K562 (cell line): ENCODE data around the gene SPATS2L. TPM values are rescaled to one million over a fixed set of nuclear protein-coding genes. Genes with fewer than 3 reads are reported as not detected.

Experiments used
- ATAC-seq: fragments of 200-7000 bp; cut with Tn5 transposase; 3 replicates; pipeline ENCODE4 v1.9.1; 2020; ENCODE audit warnings: moderate library complexity
- BruUV-seq: library from RNA; stranded (reverse); fragments of 400-500 nt; replicated peaks from 2 replicates; lab custom pipeline; 2021; lab: Mats Ljungman, UMichigan
- CTCF ChIA-PET: fragments of 300-600 bp; formaldehyde crosslinking; extraction: SDS; loops from one replicate; lab custom pipeline; 2021; ENCODE audit warnings: low intra/inter-chr PET ratio; lab: Yijun Ruan, JAX
- POLR2A ChIA-PET: fragments of 300-600, 350-650 bp; sonication (Branson Sonifier 250); formaldehyde crosslinking; extraction: SDS; loops from one replicate; lab custom pipeline; 2021; ENCODE audit warnings: antibody characterized with exemption, inconsistent platforms; lab: Yijun Ruan, JAX
- DNase-seq, 4 experiments: peaks; one replicate each; pipeline versions ENCODE4 v3.0.0 to v3.0.0-alpha.2; 2011 to 2018; ENCODE audit warnings: low spot score in 3 of 4, mixed read lengths in 3 of 4; ENCODE audit errors: extremely low read depth in 1 of 4
- FAIRE-seq: peaks from 2 replicates; lab custom pipeline; 2011; peaks lifted over from hg19 to GRCh38; lab: Jason Lieb, UNC
- H2AFZ ChIP-seq: 2 replicates; pipeline ENCODE4 v1.6.0; 2011; ENCODE audit warnings: low read depth, low read length, control low read depth, inconsistent platforms
- H3K27ac ChIP-seq: fragments of 200-600 bp; 3 replicates; pipeline ENCODE4 v1.8.0; 2011; ENCODE audit warnings: low read depth, mild to moderate bottlenecking, control low read depth, inconsistent platforms, low read length, moderate library complexity, mixed read lengths; ENCODE audit errors: extremely low read depth
- H3K27me3 ChIP-seq, 2 experiments: fragments of 300-600 bp in 1 of 2; 2 replicates in 1 of 2; 3 replicates in 1 of 2; pipeline versions ENCODE4 v1.6.0 to v1.8.0; 2011; ENCODE audit warnings: inconsistent platforms in 2 of 2, low read length in 2 of 2, mild to moderate bottlenecking in 1 of 2, mixed read lengths in 1 of 2, moderate library complexity in 1 of 2; ENCODE audit not compliant: control insufficient read depth in 2 of 2, insufficient read depth in 2 of 2
- H3K36me3 ChIP-seq: fragments of 300-600 bp; 3 replicates; pipeline ENCODE4 v1.8.0; 2011; ENCODE audit warnings: mild to moderate bottlenecking, low read length, inconsistent platforms; ENCODE audit not compliant: control insufficient read depth, insufficient read depth
- H3K4me1 ChIP-seq, 2 experiments: fragments of 200-600 bp in 1 of 2; replicated peaks in 1 of 2; 2 replicates in 1 of 2; 3 replicates in 1 of 2; pipeline versions ENCODE4 v1.5.1 to v1.8.0; 2011; ENCODE audit warnings: inconsistent platforms in 2 of 2, low read length in 2 of 2, mild to moderate bottlenecking in 1 of 2, mixed read lengths in 1 of 2, moderate library complexity in 1 of 2; ENCODE audit not compliant: control insufficient read depth in 2 of 2, insufficient read depth in 2 of 2
- H3K4me2 ChIP-seq: 2 replicates; pipeline ENCODE4 v1.6.1; 2011; ENCODE audit warnings: low read length, control low read depth, inconsistent platforms, mixed read lengths; ENCODE audit not compliant: insufficient read depth
- H3K4me3 ChIP-seq: fragments of 200-600 bp; sonication (generic), shearing (Covaris generic); 2 replicates; pipeline ENCODE4 v1.5.1; 2016; ENCODE audit warnings: control low read depth, inconsistent platforms
- H3K79me2 ChIP-seq: fragments of 200-600 bp; 3 replicates; pipeline ENCODE4 v1.8.0; 2011; ENCODE audit warnings: low read length, inconsistent platforms; ENCODE audit not compliant: control insufficient read depth, insufficient read depth
- H3K9ac ChIP-seq, 2 experiments: 2 replicates each; pipeline versions ENCODE4 v1.6.0 to v1.6.1; 2011; ENCODE audit warnings: low read depth in 2 of 2, low read length in 2 of 2, control low read depth in 1 of 2, inconsistent platforms in 1 of 2, mild to moderate bottlenecking in 1 of 2, mixed read lengths in 1 of 2; ENCODE audit not compliant: insufficient read depth in 1 of 2
- H3K9me1 ChIP-seq: one replicate; pipeline ENCODE4 v1.6.0; 2011; ENCODE audit warnings: inconsistent platforms, mild to moderate bottlenecking, low read length, moderate library complexity; ENCODE audit not compliant: control insufficient read depth, insufficient read depth
- H3K9me3 ChIP-seq: replicated peaks from 2 replicates; pipeline ENCODE4 v1.5.1; 2011; ENCODE audit warnings: low read depth, low read length, inconsistent platforms; ENCODE audit not compliant: control insufficient read depth, insufficient read depth
- H4K20me1 ChIP-seq: replicated peaks from 2 replicates; pipeline ENCODE4 v1.6.1; 2011; ENCODE audit warnings: low read length, inconsistent platforms, mixed read lengths; ENCODE audit not compliant: control insufficient read depth, insufficient read depth
- ATF7 ChIP-seq: fragments of 450-650 bp; IDR thresholded peaks from 2 replicates; pipeline ENCODE4 v1.7.1; 2014; ENCODE audit warnings: mild to moderate bottlenecking, moderate library complexity
- EGR1 ChIP-seq: fragments of 450-650 bp; conservative IDR thresholded peaks from 2 replicates; pipeline ENCODE4 v1.6.1; 2017; ENCODE audit warnings: mild to moderate bottlenecking
- NR4A1 ChIP-seq, 2 experiments: fragments of 250-450 bp in 1 of 2; fragments of 450-650 bp in 1 of 2; sonication (Bioruptor Pico) in 1 of 2; IDR thresholded peaks; 2 replicates each; pipeline versions ENCODE4 v1.4.0 to v1.6.1; 2016 to 2020; ENCODE audit warnings: mild to moderate bottlenecking in 2 of 2, missing compliant biosample characterization in 1 of 2, missing genetic modification characterization in 1 of 2, moderate library complexity in 1 of 2
- WGBS: fragments of 100-300 bp; shearing (Covaris generic); methylation state at CpG from one replicate; pipeline ENCODE4 v1.1.6; 2016; ENCODE audit warnings: low coverage, mixed read lengths; ENCODE audit not compliant: insufficient coverage; ENCODE audit errors: missing lambda C conversion rate; 5-methylcytosine and 5-hydroxymethylcytosine counted together
- in situ Hi-C: fragments of 300-500 bp; cut with MboI; formaldehyde crosslinking; loops from 4 replicates; pipeline ENCODE4 v1.15.0; 2018; ENCODE audit warnings: inconsistent platforms, mixed read lengths
- intact Hi-C: fragments of 100-400 bp; cut with micrococcal nuclease; formaldehyde crosslinking; loops from 2 replicates; pipeline ENCODE4 v1.14.2; 2022
- polyA plus RNA-seq, 8 experiments: library from polyadenylated mRNA; depleted of rRNA in 4 of 8; stranded (reverse) in 5 of 8; unstranded in 3 of 8; fragments of >200 nt; fragmentation: Nextera tagmentation in 2 of 8; fragmentation: Illumina TruSeq in 1 of 8; extraction: Ambion mirVana in 2 of 8; extraction: Trizol in 1 of 8; gene quantifications; 2 replicates each; pipeline versions ENCODE4 v1.2.1 to v1.2.3, GENCODE V29; 2011 to 2014; ENCODE audit warnings: inconsistent platforms in 1 of 8, missing spikeins in 1 of 8
- total RNA-seq, 7 experiments: library from RNA; depleted of rRNA in 6 of 7; stranded (reverse); fragments of >200 nt in 6 of 7; fragmentation: Illumina TruSeq in 2 of 7; extraction: Trizol in 2 of 7; gene quantifications; 2 replicates each; pipeline versions ENCODE4 v1.2.1 to v1.2.3, GENCODE V29; 2011 to 2021; ENCODE audit warnings: low replicate concordance in 1 of 7
- TF ChIP-seq, protein P1 (sequence below): fragments of 450-650 bp; IDR thresholded peaks from 2 replicates; pipeline ENCODE4 v1.6.1; 2018; ENCODE audit not compliant: partially characterized antibody

SPATS2L gene
- total and polyA plus RNA-seq, 9 of the 15 experiments (the other 6 are each of a cell fraction or from before 2014, with no cell fraction given) = 11.3 to 41.5 (median 24.9) TPM

DNA sequence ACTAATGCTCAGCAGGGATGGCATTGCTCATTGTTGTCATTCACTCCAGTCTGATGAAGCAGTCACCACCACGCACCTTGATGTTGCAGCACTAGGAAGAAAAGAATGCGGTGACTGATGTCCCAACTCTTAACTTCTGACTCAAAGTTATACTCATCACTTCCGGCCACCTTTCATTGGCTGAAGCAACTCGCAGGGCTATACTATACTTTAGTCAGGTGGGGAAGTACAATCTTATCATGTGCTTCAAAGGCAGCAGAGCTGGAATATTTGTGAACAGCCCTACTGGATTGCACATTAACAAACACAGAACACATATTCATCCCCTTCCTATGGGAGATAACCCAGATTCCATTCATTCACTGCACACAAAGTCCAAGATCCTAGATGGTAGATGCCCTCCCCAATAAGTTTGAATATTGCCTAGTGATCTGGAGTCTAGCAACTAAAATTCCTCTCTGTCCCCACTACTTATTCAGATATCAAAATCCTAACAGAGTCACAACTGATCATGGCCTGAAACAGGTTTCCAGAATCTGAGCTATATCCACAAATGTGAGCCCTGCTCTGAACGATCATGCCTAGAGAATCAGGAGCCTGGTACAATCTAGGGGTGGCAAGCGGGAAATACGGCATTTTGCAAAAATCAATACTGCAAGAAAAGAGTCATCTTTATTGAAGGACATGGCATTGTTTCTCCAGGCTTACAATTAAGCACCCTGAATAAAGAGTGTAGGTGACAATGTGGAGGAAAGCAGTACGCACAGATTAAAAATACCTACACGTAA is 3.4 kb upstream of the SPATS2L start:
- H2AFZ ChIP-seq = no peak overlapping the region
- H3K27ac ChIP-seq = no peak overlapping the region
- no TSS peak for BruUV-seq
- no peak for TF ChIP-seq ATF7
- TF ChIP-seq, protein P1, sequence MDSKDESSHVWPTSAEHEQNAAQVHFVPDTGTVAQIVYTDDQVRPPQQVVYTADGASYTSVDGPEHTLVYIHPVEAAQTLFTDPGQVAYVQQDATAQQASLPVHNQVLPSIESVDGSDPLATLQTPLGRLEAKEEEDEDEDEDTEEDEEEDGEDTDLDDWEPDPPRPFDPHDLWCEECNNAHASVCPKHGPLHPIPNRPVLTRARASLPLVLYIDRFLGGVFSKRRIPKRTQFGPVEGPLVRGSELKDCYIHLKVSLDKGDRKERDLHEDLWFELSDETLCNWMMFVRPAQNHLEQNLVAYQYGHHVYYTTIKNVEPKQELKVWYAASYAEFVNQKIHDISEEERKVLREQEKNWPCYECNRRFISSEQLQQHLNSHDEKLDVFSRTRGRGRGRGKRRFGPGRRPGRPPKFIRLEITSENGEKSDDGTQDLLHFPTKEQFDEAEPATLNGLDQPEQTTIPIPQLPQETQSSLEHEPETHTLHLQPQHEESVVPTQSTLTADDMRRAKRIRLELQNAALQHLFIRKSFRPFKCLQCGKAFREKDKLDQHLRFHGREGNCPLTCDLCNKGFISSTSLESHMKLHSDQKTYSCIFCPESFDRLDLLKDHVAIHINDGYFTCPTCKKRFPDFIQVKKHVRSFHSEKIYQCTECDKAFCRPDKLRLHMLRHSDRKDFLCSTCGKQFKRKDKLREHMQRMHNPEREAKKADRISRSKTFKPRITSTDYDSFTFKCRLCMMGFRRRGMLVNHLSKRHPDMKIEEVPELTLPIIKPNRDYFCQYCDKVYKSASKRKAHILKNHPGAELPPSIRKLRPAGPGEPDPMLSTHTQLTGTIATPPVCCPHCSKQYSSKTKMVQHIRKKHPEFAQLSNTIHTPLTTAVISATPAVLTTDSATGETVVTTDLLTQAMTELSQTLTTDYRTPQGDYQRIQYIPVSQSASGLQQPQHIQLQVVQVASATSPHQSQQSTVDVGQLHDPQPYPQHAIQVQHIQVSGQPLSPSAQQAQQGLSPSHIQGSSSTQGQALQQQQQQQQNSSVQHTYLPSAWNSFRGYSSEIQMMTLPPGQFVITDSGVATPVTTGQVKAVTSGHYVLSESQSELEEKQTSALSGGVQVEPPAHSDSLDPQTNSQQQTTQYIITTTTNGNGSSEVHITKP = peak; percentile 60
- no peak for TF ChIP-seq NR4A1 (CRISPR knock-in tag; IDR thresholded peaks at IDR 0.05)
- no peak for TF ChIP-seq NR4A1 (tag; IDR thresholded peaks at IDR 0.05)
- TF ChIP-seq EGR1 = no peak
- TF ChIP-seq, all 486 proteins: peak for 1
- no peak for ATAC-seq
- Histone ChIP-seq H4K20me1 (no peaks in the 10 kb centered on the region), H3K4me2 (no peak overlapping the region), H3K4me1 (peaks cover 8 to 11% of the 10 kb centered on the region in 2 experiments; a peak in 3 of 5 replicates), H3K36me3 (no peaks in the 10 kb centered on the region), H3K4me3 (no peak overlapping the region), H3K9me3 (no peaks in the 10 kb centered on the region), H3K79me2 (peaks cover 7% of the 10 kb centered on the region; the same call in 1 of the 3 replicates), H3K27me3 (no peaks in the 10 kb centered on the region), H3K9ac (no peak overlapping the region), H3K9me1 (no peaks in the 10 kb centered on the region)
- 49% methylated on average over 7 of the region's 9 CpGs for WGBS
- CTCF ChIA-PET = no interaction called here
- in situ Hi-C loops (no loop called here), intact Hi-C loops (loop anchor here (10.0 kb wide), 1 partner anchor 128 kb away; no protein-coding TSS in a partner anchor)
- POLR2A ChIA-PET = interaction anchor here (0.6 kb wide), 1 partner anchor 42 kb away, joined by 3 read pairs; no protein-coding TSS in a partner anchor
- FAIRE-seq = peak; percentile 26
- DNase-seq = no peak
